Neural progenitor cell (in vitro differentiated cells): ENCODE measurements around the gene RAX2.

ENCODE experiments used
- CTCF ChIP-seq: fragments of 200-600 bp; sonication (generic); IDR thresholded peaks from 2 replicates; pipeline ENCODE4 v1.5.1; 2017; ENCODE audit warnings: antibody characterized with exemption, mild to moderate bottlenecking
- EZH2 ChIP-seq: fragments of 200-600 bp; sonication (generic); IDR thresholded peaks from 2 replicates; pipeline ENCODE4 v1.6.1; 2017; ENCODE audit warnings: antibody characterized with exemption, mild to moderate bottlenecking, moderate library complexity
- EZH2phosphoT487 ChIP-seq: fragments of 200-600 bp; sonication (generic); IDR thresholded peaks from 2 replicates; pipeline ENCODE4 v1.6.1; 2017; ENCODE audit warnings: antibody characterized with exemption

GRCh38 chr19:3775374-3775711 is 3.3 kb upstream of the RAX2 start:
- no peak for TF ChIP-seq CTCF
- TF ChIP-seq EZH2 = no peak
- TF ChIP-seq EZH2phosphoT487 = no peak
